ENCODE results near the gene MCRIP2.

Gene MCRIP2

DNA sequence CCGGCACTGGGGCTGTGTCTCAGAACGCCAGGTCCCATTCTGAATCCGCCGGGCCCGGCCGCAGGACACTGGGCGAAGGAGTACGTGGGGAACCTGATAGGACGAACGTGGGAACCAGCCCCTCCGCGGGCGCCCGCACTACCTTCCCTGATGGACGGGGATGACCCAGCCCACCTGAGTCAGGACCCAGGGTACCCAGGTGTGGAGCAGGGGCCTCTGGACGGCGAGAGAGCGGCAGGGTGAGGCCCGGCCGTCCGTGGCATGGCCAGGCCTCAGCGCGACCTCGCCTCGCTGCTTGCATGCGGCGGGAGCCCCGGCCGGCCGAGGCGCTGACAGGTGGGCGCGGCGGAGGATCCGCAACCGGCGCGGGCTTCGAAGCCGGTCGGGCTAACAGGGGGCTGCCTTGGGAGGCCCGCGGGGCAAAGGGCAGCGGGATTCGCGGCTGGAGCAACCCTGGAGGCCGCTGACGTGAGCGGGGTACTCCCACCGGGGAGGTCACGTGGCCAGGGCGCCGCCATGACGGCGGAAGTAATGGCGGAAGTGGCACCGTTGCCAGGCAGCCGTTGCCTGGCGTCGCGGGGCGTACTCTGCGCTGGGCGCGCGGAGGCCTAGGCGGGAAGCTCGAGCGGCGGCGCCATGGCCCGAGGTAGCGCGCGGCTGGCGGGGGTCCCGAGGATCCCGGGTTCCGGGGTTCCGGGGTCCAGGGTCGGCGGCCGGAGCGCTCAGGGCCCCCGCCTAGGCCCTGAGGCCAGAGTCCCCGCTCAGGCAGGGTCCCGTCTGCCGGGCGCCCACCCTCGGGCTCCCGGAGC, 7.4 kb downstream of the MCRIP2 start, which contains the start of gene WDR90:
Gene WDR90 (plus strand): TSS at position 585 of the 809 bp plus-strand sequence. CDS start 52 bp downstream, at position 637.
- peak; percentile 96 for DNase-seq (ENCODE audit: low spot score)

DNA sequence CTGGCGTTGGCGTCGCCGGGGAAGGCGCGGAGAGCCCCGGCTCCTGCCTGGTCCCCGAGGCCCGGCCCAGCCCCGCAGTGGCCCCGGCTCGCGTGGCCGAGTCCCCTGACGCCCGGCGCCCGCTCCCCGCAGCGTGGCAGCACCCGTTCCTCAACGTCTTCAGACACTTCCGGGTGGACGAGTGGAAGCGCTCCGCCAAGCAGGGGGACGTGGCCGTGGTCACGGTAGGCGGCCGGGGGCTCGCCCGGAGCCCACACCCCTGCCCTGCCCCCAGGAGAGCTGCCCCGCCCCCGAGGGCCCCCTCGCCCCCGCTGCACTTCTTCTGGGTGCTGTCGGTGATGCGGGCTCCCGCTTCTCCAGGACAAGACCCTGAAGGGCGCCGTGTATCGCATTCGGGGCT, 8.0 kb downstream of the MCRIP2 start:
- no peak for DNase-seq (ENCODE audit: low spot score)

DNA sequence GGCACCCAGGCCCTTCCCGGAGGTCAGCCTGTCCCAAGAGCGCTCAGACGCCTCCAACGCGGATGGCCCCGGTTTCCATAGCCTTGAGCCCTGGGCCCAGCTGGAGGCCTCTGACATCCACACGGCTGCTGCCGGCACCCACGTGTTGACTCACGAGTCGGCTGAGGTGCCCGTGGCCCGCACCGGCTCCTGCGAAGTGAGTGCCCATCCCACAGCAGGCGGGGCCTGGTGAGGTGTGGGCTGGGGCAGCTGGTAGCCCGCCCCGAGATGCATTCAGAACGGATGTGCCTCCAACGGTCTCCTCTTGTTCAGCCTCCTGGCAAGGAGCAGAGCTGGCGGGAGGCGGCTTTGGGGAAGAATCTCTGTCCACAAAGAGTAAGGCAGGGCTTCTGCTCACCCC, 10.2 kb downstream of the MCRIP2 start:
- no peak for DNase-seq (ENCODE audit: low spot score)

DNA sequence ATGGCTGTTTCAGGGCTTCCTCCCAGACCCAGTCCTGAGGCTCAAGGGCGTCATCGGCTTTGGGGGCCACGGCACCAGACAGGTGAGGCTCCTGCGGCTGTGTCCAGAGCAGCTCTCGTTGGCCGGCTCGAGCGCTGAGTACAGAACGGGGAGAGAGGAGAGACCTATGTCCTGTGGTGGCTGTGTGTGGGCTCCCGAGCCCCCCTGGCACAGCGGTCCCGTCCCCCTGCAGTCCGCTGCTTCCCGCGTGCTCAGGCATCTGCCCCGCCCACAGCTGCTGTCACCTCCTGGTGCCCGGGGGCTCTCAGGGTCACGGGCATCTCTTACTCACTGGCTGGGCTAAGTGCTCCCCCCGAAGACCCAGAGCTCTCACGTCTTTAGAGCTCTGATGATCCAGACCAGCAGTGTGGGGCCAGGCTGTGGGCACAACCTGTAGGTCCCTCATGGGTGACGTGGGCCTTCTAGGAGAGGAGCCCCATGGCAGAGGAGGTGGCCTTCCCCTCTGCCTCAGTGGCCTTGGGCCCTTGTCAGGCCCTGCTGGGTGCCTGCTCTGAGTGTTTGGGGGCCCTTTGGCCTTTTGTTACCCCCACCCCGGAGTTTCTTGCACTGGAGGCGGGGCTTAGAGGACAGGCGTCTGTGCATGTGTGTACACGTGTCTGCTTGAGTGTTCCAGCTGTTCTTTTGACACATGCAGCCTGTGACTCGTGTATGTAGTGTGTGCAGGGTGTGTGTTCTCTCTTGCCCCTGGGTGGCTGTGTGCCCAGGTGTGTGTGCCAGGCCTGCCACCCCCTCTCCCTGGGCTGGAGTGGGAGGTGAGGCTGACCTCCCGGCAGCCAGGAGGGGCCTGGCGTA, 11.1 kb downstream of the MCRIP2 start:
- DNase-seq (ENCODE audit: low spot score), result no peak

DNA sequence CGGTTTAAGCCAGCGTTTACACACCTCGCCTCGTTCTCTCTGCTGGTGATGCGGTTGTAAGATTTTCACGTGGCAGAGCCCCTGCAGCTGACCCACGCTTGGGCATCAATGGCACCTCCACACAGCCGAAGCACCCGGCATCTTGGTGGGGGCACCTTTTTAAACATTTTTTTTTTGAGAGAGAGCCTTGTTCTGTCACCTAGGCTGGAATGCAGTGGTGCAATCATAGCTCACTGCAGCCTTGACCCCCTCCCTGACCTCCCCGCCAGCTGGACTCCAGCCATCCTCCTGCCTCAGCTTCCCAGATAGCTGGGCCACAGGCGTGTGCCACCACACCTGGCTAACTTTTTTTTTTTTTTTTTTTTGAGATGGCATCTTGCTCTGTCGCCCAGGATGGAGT, 12.4 kb downstream of the MCRIP2 start:
- no peak for DNase-seq (ENCODE audit: low spot score)

DNA sequence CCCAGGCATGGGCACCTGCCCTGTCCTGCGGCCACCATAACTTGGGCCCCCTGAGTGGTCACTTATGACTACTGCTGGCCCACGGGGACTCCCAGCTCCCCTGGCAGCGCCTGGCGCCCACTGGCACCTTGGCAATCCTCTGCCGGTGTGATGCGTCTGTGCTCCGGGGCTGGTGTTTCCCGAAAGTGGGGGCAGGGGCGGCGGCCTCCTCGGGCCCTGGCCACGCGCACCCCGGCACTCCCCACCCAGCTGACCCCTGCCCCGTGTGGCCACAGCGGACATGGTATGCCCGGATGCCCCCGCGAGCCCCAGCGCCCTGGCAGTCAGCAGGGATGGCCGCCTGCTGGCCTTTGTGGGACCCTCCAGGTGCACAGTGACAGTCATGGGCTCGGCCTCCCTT, 15.9 kb downstream of the MCRIP2 start:
- DNase-seq (ENCODE audit: low spot score), result no peak

DNA sequence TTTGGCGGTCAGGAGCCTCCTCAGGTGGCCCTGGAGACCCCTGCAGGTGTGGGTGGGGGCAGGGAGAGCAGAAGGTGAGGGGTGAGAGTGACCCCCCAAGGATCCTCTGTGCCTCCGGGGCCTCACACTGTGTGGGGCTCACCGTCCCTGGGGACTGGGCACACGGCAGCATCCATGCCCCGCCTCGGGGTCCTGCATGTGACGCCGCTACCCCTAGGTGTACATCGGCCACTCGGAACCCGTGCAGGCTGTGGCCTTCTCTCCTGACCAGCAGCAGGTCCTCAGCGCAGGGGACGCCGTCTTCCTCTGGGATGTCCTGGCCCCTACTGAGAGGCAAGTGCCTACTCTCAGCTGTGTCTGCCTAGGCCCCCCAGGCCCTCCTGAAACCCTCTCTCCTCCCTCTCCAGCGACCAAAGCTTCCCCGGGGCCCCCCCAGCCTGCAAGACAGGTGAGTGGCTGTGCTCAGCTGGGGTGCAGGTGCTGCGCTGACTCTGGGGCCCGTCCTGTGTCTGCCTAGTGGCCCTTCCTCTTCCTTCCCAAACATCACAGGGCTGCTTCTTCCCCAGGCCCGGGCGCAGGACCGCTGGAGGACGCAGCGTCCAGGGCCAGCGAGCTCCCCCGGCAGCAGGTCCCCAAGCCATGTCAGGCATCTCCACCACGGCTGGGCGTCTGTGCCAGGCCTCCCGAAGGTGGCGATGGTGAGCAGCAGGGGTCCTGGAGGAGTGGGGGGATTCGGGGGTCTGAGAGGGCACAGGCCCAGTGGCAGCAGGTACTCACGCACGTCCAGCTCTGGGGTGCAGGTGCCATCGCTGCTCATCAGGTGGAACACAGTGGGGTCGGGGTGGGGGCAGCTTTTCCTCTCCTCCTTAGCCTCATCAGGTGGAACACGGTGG, 17.3 kb downstream of the MCRIP2 start:
- DNase-seq (ENCODE audit: low spot score), result no peak

DNA sequence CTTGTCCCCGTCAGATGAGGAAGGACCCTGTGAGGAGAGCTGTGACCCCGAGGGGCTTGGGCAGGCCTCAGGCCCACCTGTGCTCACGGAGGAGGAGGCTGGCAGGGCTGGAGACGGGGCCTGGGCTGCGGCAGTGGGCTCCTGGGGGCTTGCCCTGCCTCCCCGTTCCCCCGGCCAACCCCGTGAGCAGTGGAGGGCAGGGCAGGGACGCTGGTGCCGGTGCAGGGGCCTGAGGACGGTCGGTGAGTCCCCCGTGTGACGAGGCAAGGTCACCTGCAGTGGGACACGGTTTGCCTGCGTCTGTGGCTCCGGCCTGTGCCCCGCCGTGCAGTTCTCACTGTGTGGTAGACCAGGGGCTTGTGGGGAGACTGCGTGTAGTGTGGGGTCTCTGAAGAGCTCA, 18.0 kb downstream of the MCRIP2 start:
- no peak for DNase-seq (ENCODE audit: low spot score)

DNA sequence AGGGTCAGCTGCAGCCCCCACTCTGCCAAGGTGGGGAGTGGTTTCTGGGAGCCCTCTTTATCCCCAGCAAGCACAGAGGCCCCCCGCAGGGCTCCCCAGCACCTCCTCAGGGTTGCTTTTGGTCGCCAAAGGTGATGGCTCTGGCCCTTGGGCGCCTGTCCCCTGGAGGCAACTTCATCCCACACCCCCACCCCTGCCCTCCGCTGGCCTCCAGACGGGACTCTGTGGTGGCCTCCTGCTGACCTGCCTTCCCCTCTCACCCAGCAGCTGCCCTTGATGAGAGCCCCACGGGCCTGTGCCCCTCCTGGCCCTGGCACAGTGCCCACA, 18.5 kb downstream of the MCRIP2 start:
- no peak for DNase-seq (ENCODE audit: low spot score)

DNA sequence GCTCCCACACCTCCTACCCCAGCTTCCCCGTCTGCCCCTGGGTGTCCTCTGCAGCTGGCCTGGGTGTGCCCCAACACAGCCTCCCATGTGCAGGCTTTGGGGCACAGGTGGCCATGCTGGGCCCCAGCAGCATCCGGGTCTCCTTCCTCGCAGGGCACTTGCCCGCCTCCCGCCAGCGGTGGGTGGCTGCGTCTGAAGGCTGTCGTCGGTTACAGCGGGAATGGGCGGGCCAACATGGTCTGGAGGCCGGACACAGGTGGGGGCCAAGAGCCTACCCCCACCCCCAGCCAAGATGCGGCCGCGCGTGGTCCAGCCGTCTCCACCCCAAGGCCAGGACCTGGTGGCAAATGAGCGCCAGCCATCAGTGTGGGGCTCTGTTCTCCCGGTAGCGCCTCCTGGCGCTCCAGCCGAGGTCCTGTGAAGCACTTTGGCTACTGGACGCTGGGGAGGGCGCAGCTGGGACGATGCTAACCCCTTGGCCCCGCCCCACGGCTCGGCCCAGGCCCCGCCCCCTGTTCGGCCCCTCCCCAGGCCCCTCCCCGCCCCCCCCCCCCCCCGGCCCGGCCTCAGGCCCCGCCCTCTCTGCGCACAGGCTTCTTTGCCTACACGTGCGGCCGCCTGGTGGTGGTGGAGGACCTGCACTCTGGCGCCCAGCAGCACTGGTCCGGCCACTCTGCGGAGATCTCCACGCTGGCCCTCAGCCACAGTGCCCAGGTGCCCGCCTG, 19.0 kb downstream of the MCRIP2 start:
- peak; percentile 93 for DNase-seq (ENCODE audit: low spot score)

DNA sequence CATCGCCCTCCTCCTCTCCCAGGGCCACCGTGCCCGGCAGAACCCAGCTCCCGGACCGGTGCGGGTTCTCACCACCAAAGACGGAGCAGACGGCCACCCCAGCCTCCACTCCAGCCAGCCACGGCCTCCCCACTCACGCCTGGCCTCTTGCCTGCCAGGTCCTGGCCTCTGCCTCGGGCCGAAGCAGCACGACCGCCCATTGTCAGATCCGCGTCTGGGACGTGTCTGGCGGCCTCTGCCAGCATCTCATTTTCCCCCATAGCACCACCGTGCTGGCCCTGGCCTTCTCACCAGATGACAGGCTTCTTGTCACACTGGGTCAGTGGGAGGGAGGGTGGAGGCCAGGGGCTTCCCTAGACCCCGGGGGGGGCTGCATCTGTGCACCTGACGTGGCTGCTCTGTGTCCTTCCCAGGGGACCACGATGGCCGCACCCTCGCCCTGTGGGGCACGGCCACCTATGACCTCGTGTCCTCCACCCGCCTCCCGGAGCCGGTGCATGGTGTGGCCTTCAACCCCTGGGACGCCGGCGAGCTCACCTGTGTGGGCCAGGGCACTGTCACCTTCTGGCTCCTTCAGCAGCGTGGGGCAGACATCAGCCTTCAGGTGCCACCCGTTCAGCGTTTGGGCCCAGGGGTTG, 19.7 kb downstream of the MCRIP2 start:
- DNase-seq (ENCODE audit: low spot score), result no peak

DNA sequence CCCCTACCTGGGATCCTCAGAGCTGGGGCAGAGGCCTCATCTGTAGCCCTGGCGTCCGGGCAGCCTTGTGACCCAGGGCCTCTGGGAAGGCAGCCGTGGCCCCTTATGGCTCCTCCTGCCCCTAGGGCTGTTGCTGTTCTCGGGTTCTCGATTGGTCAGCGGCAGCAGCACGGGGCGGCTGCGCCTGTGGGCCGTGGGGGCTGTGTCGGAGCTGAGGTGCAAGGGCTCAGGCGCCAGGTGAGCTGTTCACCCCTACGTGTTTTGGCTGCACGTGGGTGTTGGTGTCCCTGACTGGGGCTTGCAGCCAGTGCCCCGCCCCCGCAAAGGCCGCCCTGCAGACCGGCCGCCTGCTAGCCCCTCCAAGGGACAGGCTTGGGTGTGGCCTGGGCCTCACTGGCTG, 20.5 kb downstream of the MCRIP2 start:
- DNase-seq (ENCODE audit: low spot score), result no peak

DNA sequence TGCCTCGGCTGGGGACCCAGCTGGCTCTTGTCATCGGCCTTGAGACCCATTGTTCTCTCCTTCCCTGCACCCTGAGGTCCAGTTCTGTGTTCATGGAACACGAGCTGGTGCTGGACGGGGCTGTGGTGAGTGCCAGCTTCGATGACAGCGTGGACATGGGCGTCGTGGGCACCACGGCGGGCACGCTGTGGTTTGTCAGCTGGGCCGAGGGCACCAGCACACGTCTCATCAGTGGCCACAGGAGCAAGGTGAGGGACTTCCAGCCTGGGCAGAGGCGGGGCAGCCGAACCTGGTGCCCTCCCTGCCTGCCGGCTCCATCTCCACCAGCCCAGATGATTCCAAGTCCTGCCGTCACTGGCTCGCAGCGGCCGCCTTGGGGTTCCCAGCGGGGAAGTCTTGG, 21.0 kb downstream of the MCRIP2 start:
- no peak for DNase-seq (ENCODE audit: low spot score)

DNA sequence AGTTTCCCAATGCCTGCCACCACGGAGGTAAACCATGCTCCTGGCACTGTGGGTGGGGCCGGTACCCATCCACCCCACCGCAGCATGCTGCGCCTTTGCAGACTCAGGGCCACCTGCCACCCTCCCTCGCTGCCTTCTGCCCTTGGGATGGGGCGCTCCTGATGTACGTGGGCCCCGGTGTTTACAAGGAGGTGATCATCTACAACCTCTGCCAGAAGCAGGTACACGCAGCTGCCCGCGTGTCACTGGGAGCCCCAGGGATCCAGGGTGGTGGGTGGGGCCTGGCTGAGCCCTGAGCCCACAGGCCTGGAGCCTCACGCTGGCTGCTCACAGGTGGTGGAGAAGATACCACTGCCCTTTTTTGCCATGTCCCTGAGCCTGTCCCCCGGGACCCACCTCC, 24.9 kb downstream of the MCRIP2 start:
- DNase-seq (ENCODE audit: low spot score), result no peak

DNA sequence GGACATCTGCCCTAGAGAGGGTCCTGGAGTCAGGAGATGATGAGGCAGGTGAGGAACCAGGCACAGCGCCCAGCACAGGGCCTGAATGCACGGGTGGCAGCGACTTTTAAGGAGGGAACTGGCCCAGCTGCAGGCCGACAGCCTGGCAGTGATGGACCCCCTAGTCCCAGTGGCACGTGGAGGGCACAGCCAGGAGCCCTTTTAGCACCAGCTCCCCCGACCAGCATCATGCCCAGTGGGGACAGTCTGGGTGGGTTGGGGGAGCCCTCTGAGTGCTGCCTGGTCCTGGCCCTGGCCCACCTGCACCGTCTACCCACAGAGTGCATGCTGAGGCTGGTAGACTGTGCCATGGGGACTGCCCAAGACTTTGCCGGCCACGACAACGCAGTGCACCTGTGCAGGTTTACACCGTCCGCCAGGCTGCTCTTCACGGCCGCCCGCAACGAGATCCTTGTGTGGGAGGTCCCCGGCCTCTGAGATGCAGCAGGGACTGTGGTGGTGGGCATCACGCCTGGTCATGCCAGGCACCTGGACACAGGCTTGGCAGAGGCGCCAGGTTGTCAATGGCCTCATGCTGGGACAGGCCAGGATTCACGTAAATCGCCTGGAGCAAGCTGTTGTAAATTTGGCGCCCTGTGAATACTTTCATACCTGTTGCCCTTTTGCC, 25.6 kb downstream of the MCRIP2 start:
- no peak for DNase-seq (ENCODE audit: low spot score)

DNA sequence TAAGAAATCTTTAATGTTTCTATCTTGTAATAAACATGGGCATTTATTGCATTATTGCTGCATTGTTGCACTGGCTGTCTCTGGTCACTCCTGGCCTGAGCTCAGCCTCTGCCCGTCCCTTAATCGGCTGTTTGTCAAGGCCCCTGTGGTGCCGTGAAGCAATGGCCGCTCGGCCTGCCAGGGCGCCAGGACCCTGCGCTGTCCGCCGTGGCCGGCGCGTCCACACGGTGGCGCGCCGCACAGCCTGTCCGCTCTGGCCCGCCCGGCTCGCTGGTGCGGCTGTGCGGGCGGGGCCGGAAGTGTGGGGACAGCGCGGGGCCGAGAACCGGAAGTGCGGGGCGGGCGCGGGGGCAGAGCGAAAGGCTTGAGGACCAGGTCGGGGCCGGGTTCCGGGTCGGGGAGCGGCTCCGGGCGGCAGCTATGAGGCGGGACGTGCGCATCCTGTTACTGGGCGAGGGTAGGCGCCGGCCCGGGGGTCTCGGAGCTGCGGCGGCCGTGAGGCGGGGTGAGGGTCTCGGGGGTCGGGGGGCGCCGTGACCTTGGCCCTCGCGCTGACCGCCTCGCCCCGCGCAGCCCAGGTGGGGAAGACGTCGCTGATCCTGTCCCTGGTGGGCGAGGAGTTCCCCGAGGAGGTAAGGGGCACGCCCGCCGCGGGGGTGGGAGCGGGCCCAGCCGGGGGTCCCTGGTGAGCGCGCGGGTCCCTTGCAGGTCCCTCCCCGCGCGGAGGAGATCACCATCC, 26.3 kb downstream of the MCRIP2 start, which contains the start of gene RHOT2:
Gene RHOT2 (plus strand): TSS at position 353 of the 739 bp plus-strand sequence. CDS start 68 bp downstream, at position 421.
- DNase-seq (ENCODE audit: low spot score), result peak; percentile 93

DNA sequence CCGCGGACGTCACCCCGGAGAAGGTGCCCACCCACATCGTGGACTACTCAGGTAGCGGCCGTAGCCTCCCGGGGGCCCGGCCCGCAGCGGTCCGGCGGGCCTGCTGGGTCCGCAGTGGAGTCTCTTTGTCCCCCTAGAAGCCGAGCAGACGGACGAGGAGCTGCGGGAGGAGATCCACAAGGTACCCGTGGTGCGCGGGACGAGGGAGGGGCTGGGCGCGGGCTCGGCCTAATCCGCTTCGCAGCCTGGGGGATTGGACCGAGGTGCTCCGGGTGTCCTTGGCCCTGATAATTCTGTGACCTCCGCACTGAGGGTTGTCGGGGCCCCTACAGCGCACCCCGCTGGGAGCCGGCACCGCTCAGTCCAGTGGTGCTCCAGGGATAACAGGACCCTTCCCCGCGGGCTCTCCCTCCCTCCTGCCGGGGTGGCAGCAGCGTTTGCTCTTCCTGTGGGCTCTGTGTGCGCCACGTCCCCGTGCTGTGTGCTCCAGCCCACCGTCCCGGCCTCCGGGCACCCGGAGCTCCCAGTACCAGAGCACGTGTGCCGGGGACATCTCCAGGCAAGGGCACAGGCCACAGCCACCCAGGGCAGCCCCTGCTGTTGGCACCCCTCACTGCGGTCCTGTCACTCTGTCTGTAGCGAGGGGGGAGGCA, 27.0 kb downstream of the MCRIP2 start:
- DNase-seq (ENCODE audit: low spot score), result no peak

DNA sequence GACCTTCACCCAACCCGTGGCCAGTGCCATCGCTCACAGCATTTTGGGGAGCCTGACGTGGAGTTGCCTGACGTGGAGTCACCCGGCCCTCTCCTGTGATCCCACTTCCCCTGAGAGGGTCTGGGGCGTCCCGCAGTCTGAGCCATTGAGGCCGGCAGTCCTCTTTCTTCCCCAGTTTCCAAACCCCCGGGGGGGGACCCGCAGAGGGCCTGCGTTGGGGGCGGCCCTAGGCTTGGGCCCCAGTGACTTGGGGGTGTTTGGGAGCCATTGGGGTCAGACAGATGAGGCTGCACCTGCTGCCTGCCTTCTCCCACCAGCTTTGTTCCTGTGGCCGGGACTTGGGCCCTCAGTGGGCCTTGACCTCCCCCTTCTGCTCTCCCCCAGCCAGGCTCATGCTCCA, 28.0 kb downstream of the MCRIP2 start:
- DNase-seq (ENCODE audit: low spot score), result no peak

All from ecto neural progenitor cell (in vitro differentiated cells).